VCaP (cell line): ENCODE results near the gene CDH18.

Source experiments
- H3K27ac ChIP-seq: fragments of 450-650 bp; 2 replicates; pipeline ENCODE4 v1.5.1; 2017
- CTCF ChIP-seq: fragments of 450-650 bp; conservative IDR thresholded peaks from 2 replicates; pipeline ENCODE4 v1.5.1; 2017; ENCODE audit warnings: mild to moderate bottlenecking, moderate library complexity

Gene CDH18

GRCh38 chr5:19694949-19695611 is 292.9 kb downstream of the CDH18 start:
- no peak overlapping the region for H3K27ac ChIP-seq
- no peak for TF ChIP-seq CTCF

GRCh38 chr5:19690978-19691377 is 297.0 kb downstream of the CDH18 start:
- no peak for TF ChIP-seq CTCF
- no peak overlapping the region for H3K27ac ChIP-seq

- no peak overlapping the region for H3K27ac ChIP-seq
- TF ChIP-seq CTCF, result no peak
Observed at GRCh38 chr5:19685473-19685872, 302.5 kb downstream of the CDH18 start.

GRCh38 chr5:19676895-19677294 is 311.1 kb downstream of the CDH18 start:
- no peak overlapping the region for H3K27ac ChIP-seq
- TF ChIP-seq CTCF, result no peak

- no peak overlapping the region for H3K27ac ChIP-seq
- TF ChIP-seq CTCF, result no peak
Observed at GRCh38 chr5:19660679-19661078, 327.3 kb downstream of the CDH18 start.

GRCh38 chr5:19655627-19656026 is 332.4 kb downstream of the CDH18 start:
- H3K27ac ChIP-seq, result no peak overlapping the region
- no peak for TF ChIP-seq CTCF

- TF ChIP-seq CTCF, result no peak
- no peak overlapping the region for H3K27ac ChIP-seq
Observed at GRCh38 chr5:19638461-19638860, 349.5 kb downstream of the CDH18 start.
